Liver (tissue), 9 donors: ENCODE results near the gene GNAO1. TPM values are rescaled to one million over a fixed set of nuclear protein-coding genes. Genes with fewer than 3 reads are reported as not detected.

ENCODE experiments used
- DNase-seq: peaks from one replicate; pipeline ENCODE4 v3.0.0-alpha.2; 2017; ENCODE audit warnings: low spot score
- H3K27ac ChIP-seq, 2 donors: one replicate each; pipeline ENCODE4 v1.7.0; 2013; ENCODE audit warnings: inconsistent platforms in 2 of 2, low read length in 2 of 2, control low read depth in 1 of 2, low read depth in 1 of 2, mild to moderate bottlenecking in 1 of 2
- H3K27me3 ChIP-seq, 4 donors: one replicate each; pipeline versions ENCODE4 v1.6.1 to v1.7.0; 2013; ENCODE audit warnings: low read length in 3 of 4, inconsistent platforms in 1 of 4, mild to moderate bottlenecking in 1 of 4, moderate library complexity in 1 of 4; ENCODE audit not compliant: control insufficient read depth in 4 of 4, insufficient read depth in 4 of 4
- H3K36me3 ChIP-seq, 4 donors: one replicate each; pipeline versions ENCODE4 v1.6.1 to v1.7.0; 2013; ENCODE audit warnings: low read length in 3 of 4, mild to moderate bottlenecking in 3 of 4, low read depth in 1 of 4, moderate library complexity in 1 of 4; ENCODE audit not compliant: control insufficient read depth in 4 of 4, insufficient read depth in 3 of 4
- H3K4me1 ChIP-seq, 4 donors: one replicate each; pipeline versions ENCODE4 v1.6.1 to v1.7.0; 2013; ENCODE audit warnings: low read length in 3 of 4, mild to moderate bottlenecking in 3 of 4, moderate library complexity in 1 of 4; ENCODE audit not compliant: control insufficient read depth in 4 of 4, insufficient read depth in 4 of 4
- H3K4me3 ChIP-seq, 3 donors: one replicate each; pipeline versions ENCODE4 v1.6.1 to v1.7.0; 2013; ENCODE audit warnings: low read length in 3 of 3, control low read depth in 1 of 3, low read depth in 1 of 3, mild to moderate bottlenecking in 1 of 3
- H3K9ac ChIP-seq, 2 donors: one replicate each; pipeline ENCODE4 v1.7.0; 2013; ENCODE audit warnings: low read length in 2 of 2, mild to moderate bottlenecking in 2 of 2, moderate library complexity in 2 of 2, control low read depth in 1 of 2, low read depth in 1 of 2
- H3K9me3 ChIP-seq, 4 donors: one replicate each; pipeline versions ENCODE4 v1.6.1 to v1.7.0; 2013; ENCODE audit warnings: low read length in 3 of 4; ENCODE audit not compliant: control insufficient read depth in 4 of 4
- CTCF ChIP-seq: fragments of 150-350 bp; IDR thresholded peaks from 2 replicates; pipeline ENCODE4 v1.5.1; 2017; ENCODE audit warnings: improper control_type of control experiment, low read depth, low read length; ENCODE audit not compliant: missing input control
- EGR1 ChIP-seq, 2 donors: IDR thresholded peaks; 2 replicates each; pipeline ENCODE4 v1.6.1; 2016 to 2018; ENCODE audit warnings: antibody characterized with exemption in 2 of 2, low read depth in 2 of 2
- FOXA1 ChIP-seq: IDR thresholded peaks from 2 replicates; pipeline ENCODE4 v1.6.1; 2016; ENCODE audit warnings: antibody characterized with exemption
- FOXA2 ChIP-seq: IDR thresholded peaks from 2 replicates; pipeline ENCODE4 v1.6.1; 2016; ENCODE audit warnings: antibody characterized with exemption
- HNF4A ChIP-seq, 2 donors: conservative IDR thresholded peaks; 2 replicates each; pipeline ENCODE4 v1.6.1; 2016; ENCODE audit warnings: antibody characterized with exemption in 2 of 2, mild to moderate bottlenecking in 2 of 2
- JUND ChIP-seq, 2 donors: IDR thresholded peaks; 2 replicates each; pipeline ENCODE4 v1.6.1; 2016; ENCODE audit warnings: antibody characterized with exemption in 2 of 2
- MAX ChIP-seq: IDR thresholded peaks from 2 replicates; pipeline ENCODE4 v1.6.1; 2016; ENCODE audit warnings: antibody characterized with exemption
- REST ChIP-seq: IDR thresholded peaks from 2 replicates; pipeline ENCODE4 v1.6.1; 2016; ENCODE audit warnings: antibody characterized with exemption, mild to moderate bottlenecking
- RXRA ChIP-seq, 2 donors: IDR thresholded peaks; 2 replicates each; pipeline ENCODE4 v1.6.1; 2017 to 2018; ENCODE audit warnings: antibody characterized with exemption in 2 of 2, mild to moderate bottlenecking in 1 of 2
- SP1 ChIP-seq: IDR thresholded peaks from 2 replicates; pipeline ENCODE4 v1.6.1; 2018; ENCODE audit warnings: antibody characterized with exemption, mild to moderate bottlenecking
- YY1 ChIP-seq: IDR thresholded peaks from 2 replicates; pipeline ENCODE4 v1.6.1; 2016; ENCODE audit warnings: antibody characterized with exemption, mild to moderate bottlenecking
- ZBTB33 ChIP-seq: IDR thresholded peaks from 2 replicates; pipeline ENCODE4 v1.6.1; 2016; ENCODE audit warnings: antibody characterized with exemption
- WGBS: extraction: QIAGEN DNeasy Blood & Tissue Kit; methylation state at CpG from one replicate; pipeline ENCODE4 v1.1.7; 2013; 5-methylcytosine and 5-hydroxymethylcytosine counted together
- polyA plus RNA-seq, 2 donors: library from polyadenylated mRNA; stranded (reverse) in 1 of 2; unstranded in 1 of 2; fragments of 200-250 nt in 1 of 2; fragments of >200 nt in 1 of 2; fragmentation: Nextera tagmentation in 1 of 2; extraction: Ambion mirVana in 1 of 2; gene quantifications; one replicate each; pipeline versions ENCODE4 v1.2.1 to v1.2.3, GENCODE V29; 2013 to 2015
- total RNA-seq, 2 donors: library from RNA; depleted of rRNA; stranded (reverse); fragments of >200 nt; gene quantifications; one replicate each; pipeline ENCODE4 v1.2.3, GENCODE V29; 2014
- donor health status: healthy.
- donor health status: healthy.
- donor health status: healthy.
- donor health status: healthy.
- donor health status: healthy.

Gene GNAO1
- total and polyA plus RNA-seq, 4 donors, result 0.61 to 15.1 (median 7.0) TPM

- WGBS, result 88% methylated on average over 4 of the region's 4 CpGs
Observed at GRCh38 chr16:56204816-56205215, 13.5 kb downstream of the GNAO1 start.

GRCh38 chr16:56206951-56207350 lies 15.7 kb downstream of the GNAO1 start:
- no peak overlapping the region for H3K9ac ChIP-seq
- H3K9me3 ChIP-seq, result no peaks in the 10 kb centered on the region
- no peaks in the 10 kb centered on the region for H3K36me3 ChIP-seq
- DNase-seq, result no peak
- H3K4me1 ChIP-seq, result peaks cover 8 to 19% (median 15%) of the 10 kb centered on the region in 4 donors
- no peak overlapping the region for H3K4me3 ChIP-seq
- H3K27ac ChIP-seq, result no peak overlapping the region
- H3K27me3 ChIP-seq, result no peaks in the 10 kb centered on the region
- 89% methylated on average over 1 of the region's 1 CpG for WGBS
- no peak for TF ChIP-seq SP1
- TF ChIP-seq EGR1 (IDR thresholded peaks at IDR 0.05; ENCODE audit: low read depth in 2 of 2), result no peak
- TF ChIP-seq JUND (IDR thresholded peaks at IDR 0.05), result no peak
- no peak for TF ChIP-seq ZBTB33
- no peak for TF ChIP-seq MAX
- no peak for TF ChIP-seq RXRA (IDR thresholded peaks at IDR 0.05)
- no peak for TF ChIP-seq HNF4A (conservative IDR thresholded peaks at IDR 0.05)
- TF ChIP-seq CTCF, result no peak
- TF ChIP-seq FOXA1, result no peak
- no peak for TF ChIP-seq FOXA2

More at GRCh38 chr16:56204816-56205215, 13.5 kb downstream of the GNAO1 start:
- DNase-seq, result no peak
- Histone ChIP-seq H3K4me3 (no peak overlapping the region), H3K9me3 (no peaks in the 10 kb centered on the region), H3K27ac (no peak overlapping the region), H3K9ac (no peak overlapping the region), H3K27me3 (no peaks in the 10 kb centered on the region), H3K36me3 (no peaks in the 10 kb centered on the region), H3K4me1 (peaks cover 2 to 26% (median 21%) of the 10 kb centered on the region in 4 donors)
- TF ChIP-seq CTCF (no peak), MAX (no peak), SP1 (no peak), REST (no peak), FOXA2 (no peak), JUND (IDR thresholded peaks at IDR 0.05) (no peak), YY1 (no peak), EGR1 (IDR thresholded peaks at IDR 0.05; ENCODE audit: low read depth in 2 of 2) (no peak)
